Measurements from ENCODE around the gene ALDH4A1.

DNA sequence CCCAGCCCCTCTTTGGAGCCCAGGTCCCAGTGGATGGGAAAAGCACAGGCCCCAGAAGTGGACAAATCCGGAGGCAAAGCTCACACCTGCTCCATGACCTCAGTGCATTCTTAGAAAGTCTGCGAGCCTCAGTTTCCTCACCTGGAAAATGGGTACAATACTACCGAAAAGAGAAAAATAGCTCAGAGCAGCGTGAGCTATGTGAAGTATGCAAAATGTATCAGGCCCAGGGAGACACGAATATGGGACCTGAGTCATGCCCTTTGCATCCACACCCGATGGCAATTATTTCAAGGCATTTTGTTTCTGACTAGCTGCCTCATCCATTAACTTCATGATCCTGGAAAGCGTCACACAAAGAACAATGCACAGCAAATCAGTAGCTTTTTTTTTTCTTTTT, 9.2 kb downstream of the ALDH4A1 start:
- TF ChIP-seq, protein P1, sequence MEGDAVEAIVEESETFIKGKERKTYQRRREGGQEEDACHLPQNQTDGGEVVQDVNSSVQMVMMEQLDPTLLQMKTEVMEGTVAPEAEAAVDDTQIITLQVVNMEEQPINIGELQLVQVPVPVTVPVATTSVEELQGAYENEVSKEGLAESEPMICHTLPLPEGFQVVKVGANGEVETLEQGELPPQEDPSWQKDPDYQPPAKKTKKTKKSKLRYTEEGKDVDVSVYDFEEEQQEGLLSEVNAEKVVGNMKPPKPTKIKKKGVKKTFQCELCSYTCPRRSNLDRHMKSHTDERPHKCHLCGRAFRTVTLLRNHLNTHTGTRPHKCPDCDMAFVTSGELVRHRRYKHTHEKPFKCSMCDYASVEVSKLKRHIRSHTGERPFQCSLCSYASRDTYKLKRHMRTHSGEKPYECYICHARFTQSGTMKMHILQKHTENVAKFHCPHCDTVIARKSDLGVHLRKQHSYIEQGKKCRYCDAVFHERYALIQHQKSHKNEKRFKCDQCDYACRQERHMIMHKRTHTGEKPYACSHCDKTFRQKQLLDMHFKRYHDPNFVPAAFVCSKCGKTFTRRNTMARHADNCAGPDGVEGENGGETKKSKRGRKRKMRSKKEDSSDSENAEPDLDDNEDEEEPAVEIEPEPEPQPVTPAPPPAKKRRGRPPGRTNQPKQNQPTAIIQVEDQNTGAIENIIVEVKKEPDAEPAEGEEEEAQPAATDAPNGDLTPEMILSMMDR (IDR thresholded peaks at IDR 0.05; ENCODE audit: low read depth, low read length) = no peak
- TF ChIP-seq EZH2phosphoT487 (IDR thresholded peaks at IDR 0.05; ENCODE audit: low read depth) = no peak
